ENCODE results near the gene FAS.

Gene FAS

DNA sequence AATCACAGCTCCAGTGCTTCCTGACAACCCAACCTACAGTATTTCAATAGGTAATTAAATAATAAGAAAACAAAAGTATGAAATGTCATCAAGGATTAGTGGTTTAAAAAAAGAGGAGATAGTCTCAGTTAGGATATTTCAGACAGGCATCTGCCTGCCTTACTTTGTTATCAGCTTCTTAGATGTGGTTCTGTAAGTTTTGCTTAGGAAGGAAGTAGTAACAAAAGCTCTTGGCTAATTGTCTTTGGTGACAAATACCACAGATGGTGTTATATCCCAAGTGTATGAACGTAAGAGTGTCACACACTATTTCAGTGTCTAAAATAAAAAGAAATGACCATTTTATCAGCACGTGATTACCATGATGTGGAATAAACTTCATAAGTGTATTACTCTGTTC, 28.3 kb upstream of the FAS start:
- no peaks in the 10 kb centered on the region for H3K36me3 ChIP-seq (ENCODE audit: control insufficient read depth in 2 of 2, insufficient read depth in 1 of 2, low read length in 2 of 2)
- H3K4me3 ChIP-seq (ENCODE audit: low read depth, low read length): no peak overlapping the region
- TF ChIP-seq KLF17 (tag by site-specific recombination; IDR thresholded peaks at IDR 0.05): no peak
- TF ChIP-seq ZNF223 (tag by site-specific recombination; IDR thresholded peaks at IDR 0.05): no peak
- TF ChIP-seq KLF7 (tag by site-specific recombination; IDR thresholded peaks at IDR 0.05; ENCODE audit: borderline replicate concordance): no peak
- TF ChIP-seq ATF2 (tag by site-specific recombination; IDR thresholded peaks at IDR 0.05; ENCODE audit: low read depth): no peak
- TF ChIP-seq ZNF843 (tag by site-specific recombination; IDR thresholded peaks at IDR 0.05): no peak
- no peak for TF ChIP-seq ZNF169 (tag by site-specific recombination; IDR thresholded peaks at IDR 0.05)
- no peak for TF ChIP-seq REPIN1 (tag by site-specific recombination; IDR thresholded peaks at IDR 0.05; ENCODE audit: low read depth)
- no peak for TF ChIP-seq ZNF10 (tag by site-specific recombination; IDR thresholded peaks at IDR 0.05)
- no peak for TF ChIP-seq ZNF214 (tag by site-specific recombination; IDR thresholded peaks at IDR 0.05; ENCODE audit: borderline replicate concordance)
- TF ChIP-seq ZNF341 (tag by site-specific recombination; IDR thresholded peaks at IDR 0.05; ENCODE audit: low read depth): no peak
- no peak for TF ChIP-seq ZNF174 (tag by site-specific recombination; IDR thresholded peaks at IDR 0.05)
- no peak for TF ChIP-seq ZFP69B (tag by site-specific recombination; IDR thresholded peaks at IDR 0.05)
- no peak for TF ChIP-seq ZNF18 (tag by site-specific recombination; IDR thresholded peaks at IDR 0.05)
- no peak for TF ChIP-seq GLIS1 (tag by site-specific recombination; IDR thresholded peaks at IDR 0.05)
- no peak for TF ChIP-seq ZNF580 (tag by site-specific recombination; IDR thresholded peaks at IDR 0.05)
- TF ChIP-seq ZNF654 (tag by site-specific recombination; IDR thresholded peaks at IDR 0.05; ENCODE audit: low read depth): no peak
- TF ChIP-seq, protein P1, sequence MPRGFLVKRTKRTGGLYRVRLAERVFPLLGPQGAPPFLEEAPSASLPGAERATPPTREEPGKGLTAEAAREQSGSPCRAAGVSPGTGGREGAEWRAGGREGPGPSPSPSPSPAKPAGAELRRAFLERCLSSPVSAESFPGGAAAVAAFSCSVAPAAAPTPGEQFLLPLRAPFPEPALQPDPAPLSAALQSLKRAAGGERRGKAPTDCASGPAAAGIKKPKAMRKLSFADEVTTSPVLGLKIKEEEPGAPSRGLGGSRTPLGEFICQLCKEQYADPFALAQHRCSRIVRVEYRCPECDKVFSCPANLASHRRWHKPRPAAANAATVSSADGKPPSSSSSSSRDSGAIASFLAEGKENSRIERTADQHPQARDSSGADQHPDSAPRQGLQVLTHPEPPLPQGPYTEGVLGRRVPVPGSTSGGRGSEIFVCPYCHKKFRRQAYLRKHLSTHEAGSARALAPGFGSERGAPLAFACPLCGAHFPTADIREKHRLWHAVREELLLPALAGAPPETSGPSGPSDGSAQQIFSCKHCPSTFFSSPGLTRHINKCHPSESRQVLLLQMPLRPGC (tag by site-specific recombination; IDR thresholded peaks at IDR 0.05): no peak
- ChIA-PET POLR2A (no interaction called here), CTCF (interaction anchor here (1.2 kb wide), 2 partner anchors 8 to 126 kb away, joined by 3 read pairs; no protein-coding TSS in a partner anchor)
- H3K9me3 ChIP-seq (ENCODE audit: control insufficient read depth, insufficient read depth, low read depth, low read length): no peaks in the 10 kb centered on the region
- H3K27ac ChIP-seq (ENCODE audit: extremely low read depth, low read depth, low read length): no peak overlapping the region
- H3K4me1 ChIP-seq (ENCODE audit: control insufficient read depth, insufficient read depth, low read length): peaks cover 3% of the 10 kb centered on the region; the same call in 1 of the 2 replicates

GRCh38 chr10:88963318-88963717, 27.3 kb upstream of the FAS start:
- H3K4me3 ChIP-seq (ENCODE audit: low read depth, low read length): no peak overlapping the region
- H3K4me1 ChIP-seq (ENCODE audit: control insufficient read depth, insufficient read depth, low read length): peaks cover 3% of the 10 kb centered on the region; the same call in 1 of the 2 replicates
- H3K27ac ChIP-seq (ENCODE audit: extremely low read depth, low read depth, low read length): no peak overlapping the region
- H3K36me3 ChIP-seq (ENCODE audit: control insufficient read depth in 2 of 2, insufficient read depth in 1 of 2, low read length in 2 of 2): no peaks in the 10 kb centered on the region
- ChIA-PET CTCF (interaction anchor here (1.0 to 1.5 kb wide), 3 partner anchors 9 to 30 kb away, joined by 3 read pairs; no protein-coding TSS in a partner anchor), POLR2A (no interaction called here)
- H3K9me3 ChIP-seq (ENCODE audit: control insufficient read depth, insufficient read depth, low read depth, low read length): no peaks in the 10 kb centered on the region
- TF ChIP-seq ZNF626 (tag by site-specific recombination; IDR thresholded peaks at IDR 0.05) (no peak), GLIS1 (tag by site-specific recombination; IDR thresholded peaks at IDR 0.05) (no peak), ZNF530 (tag by site-specific recombination; IDR thresholded peaks at IDR 0.05; ENCODE audit: low read depth) (no peak), ZNF398 (tag by site-specific recombination; IDR thresholded peaks at IDR 0.05) (no peak), ZNF274 (IDR thresholded peaks at IDR 0.05; ENCODE audit: low read length) (no peak), ZNF274 (tag by site-specific recombination; IDR thresholded peaks at IDR 0.05; ENCODE audit: borderline replicate concordance) (no peak), ZNF624 (tag by site-specific recombination; IDR thresholded peaks at IDR 0.05) (no peak), SCRT1 (tag by site-specific recombination; IDR thresholded peaks at IDR 0.05; ENCODE audit: borderline replicate concordance) (no peak), ZBTB8A (tag by site-specific recombination; IDR thresholded peaks at IDR 0.05) (no peak), ZNF830 (tag by site-specific recombination; IDR thresholded peaks at IDR 0.05; ENCODE audit: low read depth) (no peak), ZNF48 (tag by site-specific recombination; IDR thresholded peaks at IDR 0.05) (no peak)
- TF ChIP-seq, protein P2, sequence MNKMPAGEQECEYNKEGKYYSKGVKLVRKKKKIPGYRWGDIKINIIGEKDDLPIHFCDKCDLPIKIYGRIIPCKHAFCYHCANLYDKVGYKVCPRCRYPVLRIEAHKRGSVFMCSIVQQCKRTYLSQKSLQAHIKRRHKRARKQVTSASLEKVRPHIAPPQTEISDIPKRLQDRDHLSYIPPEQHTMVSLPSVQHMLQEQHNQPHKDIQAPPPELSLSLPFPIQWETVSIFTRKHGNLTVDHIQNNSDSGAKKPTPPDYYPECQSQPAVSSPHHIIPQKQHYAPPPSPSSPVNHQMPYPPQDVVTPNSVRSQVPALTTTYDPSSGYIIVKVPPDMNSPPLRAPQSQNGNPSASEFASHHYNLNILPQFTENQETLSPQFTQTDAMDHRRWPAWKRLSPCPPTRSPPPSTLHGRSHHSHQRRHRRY (tag by site-specific recombination; IDR thresholded peaks at IDR 0.05): no peak
